BLaER1 treated with 17β-estradiol and CSF1 and Interleukin-3, amounts not matched to agents 10 nM and 100 nM (cell line): ENCODE measurements around the gene MBOAT2.
A peak's percentile ranks its signal among the peaks of the same experiment; 100 is the strongest.

Experiments used
- H3K27ac ChIP-seq, 11 experiments: shearing (Covaris generic); formaldehyde crosslinking; 2 replicates each; pipeline ENCODE4 v1.8.1; 2022
- H3K27me3 ChIP-seq, 11 experiments: shearing (Covaris generic); formaldehyde crosslinking; 2 replicates each; pipeline ENCODE4 v1.8.1; 2022
- H3K36me3 ChIP-seq, 11 experiments: shearing (Covaris generic); formaldehyde crosslinking; 2 replicates each; pipeline ENCODE4 v1.8.1; 2022
- H3K4me1 ChIP-seq, 10 experiments: shearing (Covaris generic); formaldehyde crosslinking; 2 replicates each; pipeline ENCODE4 v1.8.1; 2022
- H3K4me2 ChIP-seq, 11 experiments: shearing (Covaris generic); formaldehyde crosslinking; 2 replicates each; pipeline ENCODE4 v1.8.1; 2022
- H3K4me3 ChIP-seq, 10 experiments: shearing (Covaris generic); formaldehyde crosslinking; 2 replicates each; pipeline ENCODE4 v1.8.1; 2022
- H3K9ac ChIP-seq, 11 experiments: shearing (Covaris generic); formaldehyde crosslinking; 2 replicates each; pipeline ENCODE4 v1.8.1; 2022
- H3K9me3 ChIP-seq, 11 experiments: shearing (Covaris generic); formaldehyde crosslinking; replicated peaks in 1 of 11; 2 replicates each; pipeline ENCODE4 v1.8.1; 2022
- H4K20me1 ChIP-seq, 11 experiments: shearing (Covaris generic); formaldehyde crosslinking; 2 replicates each; pipeline ENCODE4 v1.8.1; 2022
- Cebpa-rat ChIP-seq, 11 experiments: shearing (Covaris generic); IDR thresholded peaks; 2 replicates each; pipeline ENCODE4 v1.8.1; 2022

The MBOAT2 gene

DNA sequence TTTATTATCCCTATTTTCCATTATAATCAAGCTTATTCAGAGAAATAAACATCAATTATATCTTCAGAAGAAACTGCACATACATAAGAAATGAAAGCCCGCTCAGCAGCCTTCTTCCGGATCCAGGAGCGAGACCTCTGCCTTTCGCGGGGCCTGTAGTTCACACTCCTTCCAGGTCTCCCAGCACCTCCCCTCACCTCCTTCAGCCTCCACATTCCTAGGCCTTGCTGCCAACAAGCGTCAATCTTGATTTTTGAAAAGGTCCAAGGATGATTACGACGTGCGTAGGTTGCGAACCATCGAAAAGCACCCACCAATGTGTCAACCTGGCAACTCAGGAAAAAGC lies 165.7 kb downstream of the MBOAT2 start:
- peak overlapping the region in 9 of 10 experiments; percentile 20 to 97 (median 81); a peak in 12 of 20 replicates for H3K4me3 ChIP-seq
- TF ChIP-seq Cebpa-rat (IDR thresholded peaks at IDR 0.05), result no peak
- H3K9me3 ChIP-seq, result peaks cover 5 to 15% (median 11%) of the 10 kb centered on the region in 11 experiments; a peak in 15 of 22 replicates
- peaks cover 0 to 7% (median 0%) of the 10 kb centered on the region in 11 experiments; a peak in 1 of 22 replicates for H3K36me3 ChIP-seq
- H4K20me1 ChIP-seq, result peaks cover 0 to 37% (median 24%) of the 10 kb centered on the region in 11 experiments; a peak in 11 of 22 replicates
- peak overlapping the region in 1 of 11 experiments; percentile 92; a peak in 2 of 22 replicates for H3K9ac ChIP-seq
- peak overlapping the region; percentile 36 to 74 (median 50); a peak in 15 of 22 replicates for H3K4me2 ChIP-seq
- H3K27me3 ChIP-seq, result no peaks in the 10 kb centered on the region
- no peak overlapping the region for H3K27ac ChIP-seq
- H3K4me1 ChIP-seq, result peaks cover 16 to 43% (median 25%) of the 10 kb centered on the region in 10 experiments

DNA sequence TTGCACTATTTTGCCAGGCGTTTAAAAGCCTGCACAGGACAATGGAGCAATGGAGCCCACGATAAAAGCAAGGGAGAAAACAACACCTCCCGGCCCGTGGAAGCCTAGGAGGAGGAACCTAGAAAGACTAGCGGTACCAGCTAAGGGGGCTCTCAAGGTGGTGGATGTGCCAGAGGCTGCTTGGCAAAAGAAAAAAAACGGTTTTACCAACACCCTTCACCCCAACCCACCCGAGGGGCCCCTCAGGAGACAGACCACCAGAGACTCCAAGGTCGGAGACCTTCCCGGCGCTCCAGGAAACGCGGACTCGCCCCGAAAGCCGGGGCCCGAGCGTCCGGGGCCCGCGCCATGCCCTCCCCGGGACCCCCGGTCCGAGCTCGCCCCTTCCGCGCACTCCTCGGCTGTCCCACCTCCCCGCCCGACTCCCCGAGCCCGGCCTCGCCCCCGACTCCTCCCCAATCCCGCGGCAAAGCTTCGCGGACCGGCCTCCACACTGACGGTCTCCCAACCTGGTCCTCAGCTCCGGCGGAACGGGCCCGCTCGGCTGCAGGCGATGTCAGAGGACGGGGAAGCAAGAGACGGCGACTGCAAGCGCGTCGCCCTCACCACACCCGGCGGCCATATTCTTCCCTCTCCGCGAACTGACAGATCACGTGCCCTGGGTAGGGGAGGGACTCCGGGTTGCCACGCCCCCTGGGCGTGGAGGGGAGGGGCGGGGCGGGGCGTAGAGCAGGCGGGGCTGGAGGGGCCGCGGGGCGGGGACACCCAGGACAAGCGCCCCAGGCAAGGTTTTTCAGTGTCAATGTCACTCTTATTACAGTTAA lies 166.3 kb downstream of the MBOAT2 start, which contains the start of gene KIDINS220:
KIDINS220 (minus strand) TSS at position 643 of the 824 bp plus-strand sequence. CDS start 10,520 bp downstream, outside the sequence.
- Histone ChIP-seq H3K27me3 (no peaks in the 10 kb centered on the region), H4K20me1 (peaks cover 0 to 43% (median 28%) of the 10 kb centered on the region in 11 experiments; a peak in 11 of 22 replicates), H3K4me3 (peak within 1 kb of the TSS; percentile 77 to 98 (median 92)), H3K27ac (peak within 1 kb of the TSS; percentile 78 to 93 (median 88)), H3K4me2 (peak within 1 kb of the TSS; percentile 86 to 97 (median 92)), H3K9me3 (peaks cover 5 to 15% (median 11%) of the 10 kb centered on the region in 11 experiments; a peak in 15 of 22 replicates), H3K4me1 (peaks cover 16 to 40% (median 25%) of the 10 kb centered on the region in 10 experiments), H3K9ac (peak within 1 kb of the TSS; percentile 84 to 98 (median 92)), H3K36me3 (peaks cover 0 to 11% (median 0%) of the 10 kb centered on the region in 11 experiments; a peak in 3 of 22 replicates)
- TF ChIP-seq Cebpa-rat (IDR thresholded peaks at IDR 0.05), result no peak

DNA sequence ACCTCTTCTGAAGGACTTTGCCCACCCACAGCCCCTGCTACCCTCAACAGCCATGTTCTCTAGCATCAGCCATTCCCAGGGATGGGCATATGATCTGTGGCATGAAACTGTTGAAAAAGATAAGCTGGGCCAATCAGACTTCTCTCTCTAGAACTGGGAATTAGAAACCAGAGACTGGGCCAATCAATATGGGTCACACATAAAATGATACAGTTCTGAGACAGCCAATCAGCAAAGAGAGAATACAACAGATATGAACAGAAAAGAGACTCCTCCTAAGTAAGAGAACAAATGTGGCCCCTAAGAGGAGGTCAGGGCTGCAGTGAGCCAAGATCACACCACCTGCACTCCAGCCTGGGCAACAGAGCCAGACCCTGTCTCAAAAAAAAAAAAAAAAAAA lies 168.2 kb downstream of the MBOAT2 start:
- H3K9me3 ChIP-seq, result peaks cover 5 to 15% (median 11%) of the 10 kb centered on the region in 11 experiments; a peak in 15 of 22 replicates
- peak overlapping the region in 2 of 10 experiments; percentile 81 to 94; a peak in 5 of 20 replicates for H3K4me3 ChIP-seq
- peaks cover 16 to 35% (median 21%) of the 10 kb centered on the region in 10 experiments for H3K4me1 ChIP-seq
- no peak for TF ChIP-seq Cebpa-rat (IDR thresholded peaks at IDR 0.05)
- H3K36me3 ChIP-seq, result peaks cover 0 to 11% (median 0%) of the 10 kb centered on the region in 11 experiments; a peak in 3 of 22 replicates
- H3K27me3 ChIP-seq, result no peaks in the 10 kb centered on the region
- peaks cover 11 to 60% (median 45%) of the 10 kb centered on the region in 11 experiments; a peak in 18 of 22 replicates for H4K20me1 ChIP-seq
- peak overlapping the region in 1 of 11 experiments; percentile 98; a peak in 1 of 22 replicates for H3K9ac ChIP-seq
- no peak overlapping the region for H3K27ac ChIP-seq
- H3K4me2 ChIP-seq, result peak overlapping the region; percentile 86 to 97 (median 92); a peak in 20 of 22 replicates

DNA sequence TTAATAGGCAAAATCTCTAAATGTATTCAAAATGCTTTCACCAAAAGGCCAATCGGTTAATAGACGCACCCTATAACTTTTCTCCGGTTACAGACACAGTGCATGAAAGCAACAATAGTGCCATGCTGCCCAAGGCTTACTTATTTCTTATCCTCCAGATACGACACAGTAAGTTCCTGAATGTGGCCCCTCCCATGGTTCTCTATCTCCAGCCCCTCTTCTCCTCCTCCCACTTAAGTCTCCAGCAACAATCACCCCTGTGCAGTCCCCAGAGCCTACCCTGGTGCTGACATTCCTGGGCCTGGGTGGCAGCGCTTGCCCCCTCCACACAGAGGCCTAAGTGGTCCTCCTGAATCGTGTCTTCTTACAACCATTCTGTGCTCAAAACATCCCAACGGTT lies 169.6 kb downstream of the MBOAT2 start:
- H3K4me3 ChIP-seq, result no peak overlapping the region

DNA sequence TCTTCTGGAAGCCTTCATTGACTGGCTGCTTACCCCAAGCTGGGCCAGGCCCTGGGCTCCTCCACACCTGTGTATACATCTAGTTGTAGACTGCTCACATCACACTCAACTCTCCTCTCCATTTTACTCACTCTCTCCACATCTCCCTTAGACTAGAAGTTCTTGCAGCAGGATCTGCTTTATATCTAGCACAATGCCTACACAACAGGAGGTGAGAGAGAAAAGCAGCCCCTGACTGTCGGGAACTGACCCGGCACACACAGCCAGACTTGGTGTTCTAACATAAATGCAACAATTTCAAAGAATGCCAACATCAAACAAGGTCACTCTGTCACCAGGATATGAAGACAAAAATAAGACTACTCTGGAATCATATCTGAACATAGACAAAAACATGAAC lies 172.0 kb downstream of the MBOAT2 start:
- no peak for TF ChIP-seq Cebpa-rat (IDR thresholded peaks at IDR 0.05)
- H3K36me3 ChIP-seq, result peaks cover 0 to 28% (median 14%) of the 10 kb centered on the region in 11 experiments; a peak in 17 of 22 replicates
- peaks cover 14 to 29% (median 19%) of the 10 kb centered on the region in 10 experiments for H3K4me1 ChIP-seq
- no peak overlapping the region for H3K4me3 ChIP-seq
- peaks cover 28 to 95% (median 72%) of the 10 kb centered on the region in 11 experiments; a peak in 20 of 22 replicates for H4K20me1 ChIP-seq
- H3K27me3 ChIP-seq, result no peaks in the 10 kb centered on the region
- no peak overlapping the region for H3K27ac ChIP-seq
- H3K9ac ChIP-seq, result no peak overlapping the region
- H3K4me2 ChIP-seq, result no peak overlapping the region; a peak in 1 of 22 replicates
- H3K9me3 ChIP-seq, result no peaks in the 10 kb centered on the region

More for the DNA sequence above, 169.6 kb downstream of the MBOAT2 start:
- H3K27ac ChIP-seq, result no peak overlapping the region
- peaks cover 16 to 35% (median 24%) of the 10 kb centered on the region in 10 experiments for H3K4me1 ChIP-seq
- H3K27me3 ChIP-seq, result no peaks in the 10 kb centered on the region
- peaks cover 15 to 73% (median 55%) of the 10 kb centered on the region in 11 experiments; a peak in 19 of 22 replicates for H4K20me1 ChIP-seq
- H3K36me3 ChIP-seq, result peaks cover 0 to 11% (median 0%) of the 10 kb centered on the region in 11 experiments; a peak in 3 of 22 replicates
- H3K4me2 ChIP-seq, result peak overlapping the region in 5 of 11 experiments; percentile 24 to 97 (median 30); a peak in 8 of 22 replicates
- no peak for TF ChIP-seq Cebpa-rat (IDR thresholded peaks at IDR 0.05)
- H3K9ac ChIP-seq, result no peak overlapping the region
- H3K9me3 ChIP-seq, result peaks cover 2 to 11% (median 7%) of the 10 kb centered on the region in 11 experiments; a peak in 15 of 22 replicates

DNA sequence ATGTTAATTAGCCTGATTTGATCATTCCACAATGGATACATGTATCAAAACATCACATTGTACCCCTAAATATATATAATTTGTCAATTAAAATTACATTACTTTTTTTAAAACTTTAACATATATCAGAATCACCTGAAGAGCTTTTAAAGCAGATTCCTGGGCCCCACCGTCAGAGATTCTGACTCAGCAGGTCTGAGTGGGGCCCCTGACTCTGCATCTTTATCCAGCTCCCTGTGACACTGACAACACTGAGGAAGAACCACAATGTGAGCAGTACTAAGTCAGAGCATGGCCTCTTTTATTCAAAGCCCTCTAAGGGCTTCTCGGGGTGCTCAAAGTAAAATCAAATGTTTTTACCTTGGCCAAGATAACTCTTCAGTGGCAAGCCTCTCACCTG lies 175.8 kb downstream of the MBOAT2 start:
- Histone ChIP-seq H3K9ac (no peak overlapping the region), H3K27me3 (no peaks in the 10 kb centered on the region), H3K4me3 (no peak overlapping the region), H3K4me2 (no peak overlapping the region), H3K36me3 (peaks cover 21 to 49% (median 38%) of the 10 kb centered on the region in 11 experiments), H3K27ac (no peak overlapping the region), H4K20me1 (peaks cover 28 to 67% (median 47%) of the 10 kb centered on the region in 11 experiments; a peak in 20 of 22 replicates), H3K4me1 (peaks cover 0 to 12% (median 4%) of the 10 kb centered on the region in 10 experiments; a peak in 10 of 20 replicates), H3K9me3 (no peaks in the 10 kb centered on the region)
- no peak for TF ChIP-seq Cebpa-rat (IDR thresholded peaks at IDR 0.05)

DNA sequence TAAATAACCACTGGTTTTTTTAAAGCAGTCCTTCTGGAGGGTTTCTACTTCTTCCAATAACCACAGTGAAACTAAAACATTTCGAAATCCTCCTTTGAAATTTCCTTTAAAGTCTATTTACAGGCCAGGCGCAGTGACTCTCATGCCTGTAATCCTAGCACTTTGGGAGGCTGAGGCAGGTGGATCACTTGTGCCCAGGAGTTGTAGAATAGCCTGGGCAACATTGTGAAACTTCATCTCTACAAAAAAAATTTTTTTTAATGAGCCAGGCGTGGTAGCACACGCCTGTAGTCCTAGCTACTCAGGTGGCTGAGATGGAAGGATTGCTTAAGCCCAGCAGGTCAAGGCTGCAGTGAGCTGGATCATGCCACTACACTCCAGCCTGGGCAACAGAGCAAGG lies 181.3 kb downstream of the MBOAT2 start:
- peak overlapping the region in 6 of 11 experiments; percentile 6 to 61 (median 33); a peak in 8 of 22 replicates for H3K27ac ChIP-seq
- peak in 3 of 11 experiments; percentile 7 to 59 (median 48); a peak in 2 of 22 replicates for TF ChIP-seq Cebpa-rat (IDR thresholded peaks at IDR 0.05)

More for the DNA sequence above, 181.3 kb downstream of the MBOAT2 start:
- Histone ChIP-seq H3K4me3 (peak overlapping the region in 1 of 10 experiments; percentile 6; a peak in 2 of 20 replicates), H3K4me2 (peak overlapping the region in 9 of 11 experiments; percentile 4 to 80 (median 62); a peak in 16 of 22 replicates), H3K9ac (peak overlapping the region in 2 of 11 experiments; percentile 29 to 45; a peak in 4 of 22 replicates), H3K36me3 (peaks cover 49 to 83% (median 66%) of the 10 kb centered on the region in 11 experiments), H3K9me3 (no peaks in the 10 kb centered on the region), H3K27me3 (no peaks in the 10 kb centered on the region), H3K4me1 (peaks cover 4 to 32% (median 20%) of the 10 kb centered on the region in 10 experiments; a peak in 18 of 20 replicates), H4K20me1 (peaks cover 0 to 42% (median 4%) of the 10 kb centered on the region in 11 experiments; a peak in 12 of 22 replicates)
